ENCODE results near the gene AURKA. TPM values are rescaled to one million over a fixed set of nuclear protein-coding genes. Genes with fewer than 3 reads are reported as not detected.

Gene AURKA
- total RNA-seq, 3 donors from 2014 or later (not counting 1 experiment from before 2014, with no cell fraction given) = 1.5 to 2.9 (median 2.0) TPM

- no peak overlapping the region for H3K4me3 ChIP-seq (ENCODE audit: low read length)
- WGBS (ENCODE audit: insufficient coverage) = 87% methylated on average over 2 of the region's 6 CpGs
- no peaks in the 10 kb centered on the region for H3K27me3 ChIP-seq (ENCODE audit: control insufficient read depth, insufficient read depth, low read length)
- H3K27ac ChIP-seq (ENCODE audit: low read length) = no peak overlapping the region
- Mint-ChIP-seq H3K9me3 (no peaks in the 10 kb centered on the region), H3K27me3 (ENCODE audit: low read depth in 2 of 2) (peaks cover 4 to 11% of the 10 kb centered on the region in 2 donors), H3K4me1 (peaks cover 7 to 18% of the 10 kb centered on the region in 2 donors), H3K27ac (peak overlapping the region; percentile 24 to 36), H3K36me3 (no peaks in the 10 kb centered on the region), H3K4me3 (peak overlapping the region; percentile 81)
- intact Hi-C loops (cut with micrococcal nuclease) = no loop called here
- no peaks in the 10 kb centered on the region for H3K36me3 ChIP-seq (ENCODE audit: control insufficient read depth, insufficient read depth, low read length)
- ATAC-seq = no peak
- DNase-seq = no peak
- no peaks in the 10 kb centered on the region for H3K9me3 ChIP-seq (ENCODE audit: control insufficient read depth, insufficient read depth, low read length)
- no peak for TF ChIP-seq CTCF (IDR thresholded peaks at IDR 0.05)
- H3K4me1 ChIP-seq (ENCODE audit: control insufficient read depth, insufficient read depth, low read length) = peaks cover 16% of the 10 kb centered on the region
These were observed 33.9 kb downstream of the AURKA start for GRCh38 chr20:56358070-56358469.

DNA sequence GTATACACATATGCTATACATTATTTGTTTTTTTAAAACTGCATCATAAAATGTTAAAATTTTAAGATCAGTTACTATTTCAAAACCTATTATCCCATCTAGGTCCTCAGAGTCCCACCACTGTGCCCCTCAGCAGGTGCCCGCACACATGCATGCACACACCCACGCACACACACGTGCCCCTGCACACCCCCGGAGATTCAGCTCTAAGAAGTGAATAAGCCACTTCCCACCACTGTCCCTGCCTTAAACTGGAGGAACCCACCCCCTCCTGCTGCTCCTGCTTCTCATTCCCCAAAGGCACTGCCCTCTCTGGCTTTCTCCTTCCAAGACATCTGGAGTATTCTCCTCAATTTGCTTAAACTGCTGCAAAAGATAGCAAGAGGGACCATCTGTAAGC is 38.7 kb downstream of the AURKA start:
- Histone ChIP-seq H3K4me3 (ENCODE audit: low read length) (no peak overlapping the region), H3K4me1 (ENCODE audit: control insufficient read depth, insufficient read depth, low read length) (peaks cover under 1% of the 10 kb centered on the region), H3K36me3 (ENCODE audit: control insufficient read depth, insufficient read depth, low read length) (no peaks in the 10 kb centered on the region), H3K9me3 (ENCODE audit: control insufficient read depth, insufficient read depth, low read length) (no peaks in the 10 kb centered on the region), H3K27me3 (ENCODE audit: control insufficient read depth, insufficient read depth, low read length) (no peaks in the 10 kb centered on the region), H3K27ac (ENCODE audit: low read length) (no peak overlapping the region)
- H3K4me3 Mint-ChIP-seq = no peak overlapping the region
- TF ChIP-seq CTCF (IDR thresholded peaks at IDR 0.05) = no peak
- H3K4me1 Mint-ChIP-seq = no peaks in the 10 kb centered on the region
- no peak for DNase-seq
- H3K36me3 Mint-ChIP-seq = no peaks in the 10 kb centered on the region
- no peak for ATAC-seq
- H3K9me3 Mint-ChIP-seq = no peaks in the 10 kb centered on the region
- H3K27me3 Mint-ChIP-seq (ENCODE audit: low read depth in 2 of 2) = peaks cover 9 to 11% of the 10 kb centered on the region in 2 donors
- no peak overlapping the region for H3K27ac Mint-ChIP-seq
- 79% methylated on average over 4 of the region's 4 CpGs for WGBS (ENCODE audit: insufficient coverage)
- intact Hi-C loops (cut with micrococcal nuclease) = no loop called here

DNA sequence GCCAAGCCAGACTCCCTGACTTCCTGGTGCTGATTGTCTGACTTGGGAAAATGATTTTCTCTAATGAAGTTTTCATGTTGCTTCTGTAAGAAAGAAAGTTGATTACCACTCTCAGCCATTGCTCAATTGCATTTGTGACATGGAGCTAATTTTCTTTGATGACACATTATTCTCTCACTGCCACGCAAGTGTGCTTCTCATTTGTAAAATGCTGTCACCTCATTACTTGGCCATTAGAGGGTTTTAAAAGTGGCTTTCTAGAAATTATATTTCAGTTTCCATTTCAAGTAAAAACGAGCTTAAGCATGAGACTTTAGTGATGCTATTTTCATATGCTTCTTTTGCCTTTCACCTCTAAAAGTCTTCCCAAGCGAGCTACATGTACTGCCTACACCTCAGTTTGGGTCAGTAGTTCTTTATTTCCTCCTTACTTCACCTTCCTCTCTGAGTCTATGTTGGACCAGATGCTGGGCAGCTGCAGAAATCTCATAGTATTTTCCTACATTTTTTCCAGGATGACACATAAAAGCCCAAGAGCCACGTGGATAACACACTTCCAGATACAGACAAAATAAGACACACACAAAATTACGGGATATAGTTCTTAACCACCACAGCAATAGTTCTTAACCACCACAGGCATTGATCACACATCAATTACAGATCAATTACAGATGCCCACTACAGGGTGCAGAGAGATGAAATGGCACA is 39.5 kb downstream of the AURKA start:
- ATAC-seq (no peak), DNase-seq (no peak)
- whole genome bisulfite sequencing (ENCODE audit: insufficient coverage) = 71% methylated on average over 4 of the region's 5 CpGs
- no peaks in the 10 kb centered on the region for H3K9me3 Mint-ChIP-seq
- H3K4me1 Mint-ChIP-seq = no peaks in the 10 kb centered on the region
- H3K36me3 ChIP-seq (ENCODE audit: control insufficient read depth, insufficient read depth, low read length) = no peaks in the 10 kb centered on the region
- no peak overlapping the region for H3K4me3 Mint-ChIP-seq
- no peak overlapping the region for H3K4me3 ChIP-seq (ENCODE audit: low read length)
- H3K27me3 Mint-ChIP-seq (ENCODE audit: low read depth in 2 of 2) = peaks cover 17 to 19% of the 10 kb centered on the region in 2 donors
- H3K27me3 ChIP-seq (ENCODE audit: control insufficient read depth, insufficient read depth, low read length) = no peaks in the 10 kb centered on the region
- intact Hi-C loops (cut with micrococcal nuclease) = no loop called here
- no peak overlapping the region for H3K27ac ChIP-seq (ENCODE audit: low read length)
- no peaks in the 10 kb centered on the region for H3K36me3 Mint-ChIP-seq
- no peaks in the 10 kb centered on the region for H3K9me3 ChIP-seq (ENCODE audit: control insufficient read depth, insufficient read depth, low read length)
- H3K27ac Mint-ChIP-seq = no peak overlapping the region
- no peaks in the 10 kb centered on the region for H3K4me1 ChIP-seq (ENCODE audit: control insufficient read depth, insufficient read depth, low read length)
- no peak for TF ChIP-seq CTCF (IDR thresholded peaks at IDR 0.05)

DNA sequence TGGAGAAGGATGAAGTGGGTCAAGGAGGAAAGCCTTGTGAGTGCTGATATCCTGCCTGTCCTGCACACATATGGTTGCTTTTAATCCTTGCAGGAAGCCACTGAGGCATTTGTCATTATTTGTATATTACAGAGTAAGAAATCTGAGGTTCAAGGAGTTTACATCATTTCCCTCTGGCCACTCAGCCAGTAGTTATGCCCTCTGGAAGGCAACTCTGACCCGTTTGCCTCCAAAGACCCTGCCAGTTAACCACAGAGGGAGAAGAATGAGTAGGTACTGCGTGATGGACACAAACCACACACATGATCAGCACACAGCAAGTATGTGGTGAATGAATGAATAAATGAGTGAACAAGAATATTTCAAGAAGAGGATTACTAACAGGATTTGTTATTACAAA is 41.2 kb downstream of the AURKA start:
- H3K36me3 ChIP-seq (ENCODE audit: control insufficient read depth, insufficient read depth, low read length) = no peaks in the 10 kb centered on the region
- DNase-seq (no peak), ATAC-seq (no peak)
- no CpG with 5 or more reads among the region's 2 CpGs for WGBS (ENCODE audit: insufficient coverage)
- Mint-ChIP-seq H3K4me1 (no peaks in the 10 kb centered on the region), H3K27me3 (ENCODE audit: low read depth in 2 of 2) (peaks cover 26 to 29% of the 10 kb centered on the region in 2 donors), H3K27ac (no peak overlapping the region), H3K9me3 (no peaks in the 10 kb centered on the region), H3K36me3 (no peaks in the 10 kb centered on the region), H3K4me3 (no peak overlapping the region)
- no peaks in the 10 kb centered on the region for H3K27me3 ChIP-seq (ENCODE audit: control insufficient read depth, insufficient read depth, low read length)
- H3K27ac ChIP-seq (ENCODE audit: low read length) = no peak overlapping the region
- no peak for TF ChIP-seq CTCF (IDR thresholded peaks at IDR 0.05)
- no peaks in the 10 kb centered on the region for H3K4me1 ChIP-seq (ENCODE audit: control insufficient read depth, insufficient read depth, low read length)
- intact Hi-C loops (cut with micrococcal nuclease) = no loop called here
- H3K9me3 ChIP-seq (ENCODE audit: control insufficient read depth, insufficient read depth, low read length) = no peaks in the 10 kb centered on the region
- H3K4me3 ChIP-seq (ENCODE audit: low read length) = no peak overlapping the region

Data from natural killer cell (primary cell).